GM18498 (cell line): Measurements from ENCODE around the gene KANSL1.
"Not testable (repeated sequence)": the region's sequence is repeated elsewhere in the genome, so short reads cannot be mapped to it uniquely, and the experiment has no call there.

Experiments
- ATAC-seq: cut with Tn5 transposase; IDR thresholded peaks from one replicate; pipeline ENCODE4 v1.9.1; 2021; ENCODE audit warnings: mild to moderate bottlenecking, moderate library complexity; ENCODE audit not compliant: unreplicated experiment

The KANSL1 gene

DNA sequence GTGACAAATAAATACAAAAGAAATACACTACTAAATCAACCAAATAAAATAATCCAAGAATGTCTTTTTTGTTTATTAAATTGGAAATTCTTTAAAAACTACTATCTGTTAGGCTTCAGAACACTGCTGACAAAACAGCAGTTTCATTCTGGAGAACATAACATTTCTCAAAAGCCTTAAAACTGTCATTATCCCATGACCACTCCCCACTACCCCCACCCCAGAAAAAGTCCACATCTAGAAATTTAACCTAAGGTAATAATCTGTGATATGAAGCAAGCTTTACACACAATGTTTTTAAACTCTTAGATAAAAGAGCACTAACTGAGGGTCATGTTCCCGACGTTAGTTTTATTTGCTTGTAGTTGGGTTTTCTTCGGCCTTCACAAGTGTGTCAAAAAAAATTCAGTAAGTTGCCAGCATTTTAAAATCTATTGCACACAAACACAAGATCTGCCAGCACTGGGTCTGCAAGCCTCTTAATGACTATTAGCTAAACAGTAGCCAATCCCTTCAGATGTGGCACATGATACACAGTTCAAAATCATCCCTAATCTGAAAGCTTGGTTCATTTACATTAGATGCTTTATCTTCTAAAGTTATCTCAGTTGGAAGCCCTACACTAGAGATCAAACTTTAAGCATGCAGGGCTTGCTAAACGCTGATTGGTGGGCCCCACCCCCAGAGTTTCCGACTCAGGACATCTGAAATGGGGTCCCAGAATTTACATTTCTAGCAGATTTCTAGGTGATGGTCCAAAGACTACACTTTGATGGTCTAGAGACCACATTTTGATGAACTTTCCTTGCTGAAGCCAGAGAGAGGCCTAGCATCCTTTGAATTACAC lies 75.2 kb downstream of the KANSL1 start:
- ATAC-seq: no peak

DNA sequence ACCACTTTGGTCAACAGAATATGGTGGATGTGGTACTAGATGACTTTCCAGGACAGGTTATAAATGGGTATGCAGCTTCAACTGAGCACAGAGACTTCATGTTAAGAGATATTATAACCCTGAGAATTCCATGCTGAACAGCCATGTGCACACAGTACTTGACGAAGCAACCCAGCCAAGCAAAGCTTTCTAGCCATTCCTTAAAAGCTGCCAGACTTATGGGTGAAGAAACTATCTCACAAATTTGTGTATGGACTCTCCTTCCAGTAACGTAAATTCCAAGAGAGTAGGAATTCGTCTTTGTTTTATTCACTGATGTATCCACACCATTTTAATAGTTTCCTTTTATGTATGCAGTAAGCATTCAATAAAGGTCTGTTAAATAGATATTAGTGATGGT lies 76.1 kb downstream of the KANSL1 start:
- no peak for ATAC-seq

DNA sequence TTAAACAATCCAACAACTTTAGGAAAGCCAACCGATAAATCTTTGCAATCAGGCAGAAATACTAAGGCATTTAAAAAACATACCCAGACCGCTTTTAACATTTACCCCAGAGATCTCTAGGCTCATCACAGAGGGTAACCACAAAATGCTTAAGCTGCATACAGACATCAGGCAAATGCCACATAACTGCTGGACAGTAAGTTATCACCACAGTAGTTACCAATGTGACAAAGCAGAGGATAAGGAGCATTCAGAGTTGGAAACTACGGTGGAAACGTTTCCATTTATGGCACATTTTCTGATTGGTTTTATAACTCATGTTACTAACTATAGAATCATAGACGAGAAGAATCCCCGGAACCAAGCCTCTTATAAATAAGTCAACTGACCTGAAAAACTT lies 77.5 kb downstream of the KANSL1 start:
- no peak for ATAC-seq

DNA sequence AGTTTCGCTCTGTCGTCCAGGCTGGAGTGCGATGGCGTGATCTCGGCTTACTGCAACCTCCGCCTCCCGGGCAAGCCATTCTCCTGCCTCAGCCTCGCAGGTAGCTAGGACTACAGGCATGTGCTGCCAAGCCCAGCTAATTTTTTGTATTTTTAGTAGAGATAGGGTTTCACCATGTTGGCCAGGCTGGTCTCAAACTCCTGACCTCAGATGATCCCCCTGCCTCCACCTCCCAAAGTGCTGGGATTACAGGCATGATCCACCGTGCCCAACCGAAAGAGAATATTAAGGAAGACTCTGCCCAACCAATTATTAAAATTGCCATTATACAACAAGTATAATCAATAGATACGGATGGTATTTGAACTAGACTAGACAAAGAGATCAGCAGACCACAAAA lies 82.0 kb downstream of the KANSL1 start:
- ATAC-seq: not testable (repeated sequence)

DNA sequence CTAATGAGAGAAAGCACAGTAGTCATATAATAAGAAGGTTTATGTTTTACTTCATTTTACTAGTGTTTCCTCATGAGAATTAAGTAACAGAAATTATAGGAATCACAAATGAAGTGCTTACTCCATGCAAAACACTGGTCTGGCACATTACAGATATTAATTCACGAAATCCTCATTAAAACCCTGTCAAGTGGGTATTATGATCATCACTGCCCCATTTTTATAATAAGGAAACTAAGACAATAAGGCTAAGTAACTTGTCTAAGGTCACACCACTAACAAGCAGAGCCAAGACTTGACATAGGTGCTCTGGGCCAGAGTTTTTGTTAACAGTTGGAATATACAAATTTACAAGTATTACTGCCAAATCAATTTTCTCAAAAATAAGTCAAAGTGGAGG lies 83.0 kb downstream of the KANSL1 start:
- no peak for ATAC-seq

DNA sequence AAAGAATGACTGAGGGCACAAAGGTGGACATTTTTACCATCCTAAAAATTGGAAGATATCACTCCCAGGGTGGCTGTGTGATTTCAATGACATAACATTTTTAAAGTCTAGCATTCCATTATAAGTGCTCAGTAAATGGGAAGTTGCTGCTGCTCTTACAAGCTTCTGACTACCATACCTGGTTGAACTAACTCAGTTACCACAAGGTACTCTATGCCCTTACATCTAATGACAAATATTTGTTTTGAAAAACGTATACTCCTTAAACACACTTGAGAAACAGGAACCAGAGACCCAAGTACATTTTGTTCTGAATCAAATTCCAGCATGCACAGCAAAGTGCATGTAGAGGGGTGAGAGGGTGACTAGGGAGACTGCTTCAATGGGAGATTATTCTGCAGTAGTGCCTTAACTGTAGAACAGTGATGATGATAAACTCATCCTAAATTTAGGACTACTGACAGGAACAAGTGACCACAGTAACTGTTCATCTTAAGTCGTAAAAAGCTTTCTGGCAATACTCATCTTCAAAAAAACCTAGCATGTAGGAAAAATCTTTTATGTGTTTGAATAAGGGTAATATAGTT lies 83.5 kb downstream of the KANSL1 start:
- ATAC-seq: no peak

DNA sequence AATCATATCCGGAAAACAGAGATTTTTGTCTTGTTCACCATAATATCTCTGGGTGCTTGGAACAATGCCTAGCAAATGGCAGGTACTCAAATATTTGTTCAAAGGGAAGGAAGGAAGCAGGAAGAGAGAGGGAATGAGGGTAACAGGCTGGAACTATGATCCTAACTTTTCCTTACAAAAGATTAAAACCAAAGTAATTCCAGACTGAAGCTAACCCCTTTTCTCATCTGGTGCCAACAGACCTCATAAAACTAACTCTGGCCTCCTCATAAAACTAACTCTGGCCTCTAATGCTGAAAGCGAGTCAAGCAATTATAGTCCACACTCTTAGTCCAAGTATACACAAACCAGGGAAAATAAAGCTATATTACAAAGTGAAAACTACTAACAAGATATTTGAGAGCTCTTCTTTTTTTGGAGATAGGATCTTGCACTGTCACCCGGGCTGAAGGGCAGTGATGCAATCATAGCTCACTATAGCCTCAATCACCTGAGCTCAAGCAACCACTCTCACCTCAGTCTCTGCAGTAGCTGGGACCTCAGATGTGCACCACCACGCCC lies 84.6 kb downstream of the KANSL1 start:
- no peak for ATAC-seq

DNA sequence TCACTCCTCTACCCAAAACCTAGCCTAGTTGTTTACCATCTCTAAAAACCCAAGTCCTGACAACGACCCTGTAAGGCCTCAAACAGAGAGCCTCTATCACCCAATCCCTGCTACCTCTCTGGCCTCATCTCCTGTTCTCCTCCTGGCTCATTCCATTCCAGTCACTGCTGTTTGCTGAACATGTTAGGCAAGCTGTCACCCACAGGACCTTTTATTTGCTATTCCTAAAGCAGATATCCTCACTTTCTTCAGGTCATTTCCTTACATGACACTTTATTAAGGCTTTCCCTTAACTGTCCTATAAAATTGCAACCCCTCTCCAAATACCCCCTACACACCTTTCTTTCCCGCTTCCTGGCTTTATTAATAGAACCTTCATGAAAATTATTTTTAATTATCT lies 85.1 kb downstream of the KANSL1 start:
- ATAC-seq: no peak

DNA sequence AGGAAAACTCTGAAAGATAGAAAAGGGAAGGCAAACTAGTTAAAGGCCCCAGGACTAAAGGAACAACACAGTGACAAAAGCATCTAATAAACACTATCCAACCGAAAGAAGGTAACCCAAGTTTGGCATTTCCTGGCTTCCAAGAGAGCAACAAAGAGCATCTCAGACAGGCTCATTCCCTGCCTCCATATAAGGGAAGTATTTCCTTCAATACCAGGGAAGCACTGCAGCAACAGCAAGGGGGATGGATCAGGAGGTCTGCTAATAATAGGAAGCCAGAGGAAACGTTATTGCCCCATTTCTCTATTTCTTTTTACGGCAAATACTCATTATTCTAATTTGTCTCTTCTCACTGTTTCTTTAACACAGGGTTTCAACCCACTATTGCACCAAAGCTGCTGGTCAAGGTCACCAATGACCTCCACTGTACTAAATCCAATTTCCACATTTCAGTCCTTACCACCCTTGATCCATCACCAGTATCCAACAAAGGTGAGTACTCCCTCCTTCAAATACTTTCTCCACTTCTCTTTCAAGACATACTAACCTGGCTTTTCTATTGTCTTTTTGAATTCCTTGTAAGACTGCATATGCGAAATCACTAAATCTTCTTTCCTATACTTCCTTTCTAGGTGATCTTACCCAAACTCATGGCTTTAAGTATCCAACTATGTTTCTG lies 86.1 kb downstream of the KANSL1 start:
- no peak for ATAC-seq

DNA sequence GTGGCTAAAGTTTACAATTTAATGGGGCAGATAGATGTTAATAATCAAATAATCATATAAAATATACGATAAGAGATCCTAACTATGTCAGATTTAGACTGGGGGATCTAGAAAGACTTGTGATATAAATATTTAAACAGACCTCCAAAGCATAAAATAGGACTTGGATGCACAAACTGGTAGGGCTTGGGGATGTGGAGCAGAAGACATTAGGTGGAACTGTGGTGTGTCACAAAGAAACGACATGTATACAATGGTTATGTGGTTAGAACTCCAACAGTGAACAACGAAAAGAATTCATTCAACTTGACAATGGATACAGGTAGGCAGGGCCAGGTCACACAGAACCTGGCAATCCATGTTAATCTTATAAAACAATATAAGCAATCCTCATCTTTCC lies 90.4 kb downstream of the KANSL1 start:
- not testable (repeated sequence) for ATAC-seq

DNA sequence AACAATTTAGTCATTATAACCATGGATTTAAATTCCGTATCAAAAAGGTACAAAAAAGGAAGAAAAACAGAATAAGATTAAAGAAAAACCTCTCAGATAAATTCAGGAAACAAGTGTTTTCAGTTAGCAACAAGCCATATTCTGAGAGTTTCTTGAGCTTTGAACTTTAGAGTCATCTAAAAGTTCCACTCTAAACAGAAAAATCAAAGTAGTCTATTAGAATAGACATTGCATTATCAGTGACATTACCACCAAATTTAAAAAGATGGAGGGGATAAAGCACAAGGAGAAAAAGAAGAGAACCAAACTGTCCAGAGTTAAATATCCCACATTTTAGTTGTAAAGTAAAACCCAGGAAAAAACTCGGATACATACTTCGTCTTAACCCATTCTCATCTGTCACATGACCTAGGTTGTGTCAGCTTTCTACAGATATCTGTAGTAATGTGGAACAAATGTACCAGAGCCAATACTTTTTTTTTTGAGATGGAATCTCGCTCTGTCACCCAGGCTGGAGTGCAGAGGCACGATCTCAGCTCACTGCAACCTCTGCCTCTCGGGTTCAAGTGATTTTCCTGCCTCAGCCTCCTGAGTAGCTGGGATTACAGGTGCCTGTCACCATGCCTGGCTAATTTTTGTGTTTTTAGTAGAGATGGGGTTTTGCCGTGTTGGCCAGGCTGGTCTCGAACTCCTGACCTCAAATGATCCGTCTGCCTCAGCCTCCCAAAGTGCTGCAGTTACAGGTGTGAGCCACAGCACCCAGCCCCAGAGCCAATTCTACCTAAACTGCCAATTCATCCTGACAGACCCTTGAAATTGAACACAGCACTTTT lies 91.2 kb downstream of the KANSL1 start:
- not testable (repeated sequence) for ATAC-seq

DNA sequence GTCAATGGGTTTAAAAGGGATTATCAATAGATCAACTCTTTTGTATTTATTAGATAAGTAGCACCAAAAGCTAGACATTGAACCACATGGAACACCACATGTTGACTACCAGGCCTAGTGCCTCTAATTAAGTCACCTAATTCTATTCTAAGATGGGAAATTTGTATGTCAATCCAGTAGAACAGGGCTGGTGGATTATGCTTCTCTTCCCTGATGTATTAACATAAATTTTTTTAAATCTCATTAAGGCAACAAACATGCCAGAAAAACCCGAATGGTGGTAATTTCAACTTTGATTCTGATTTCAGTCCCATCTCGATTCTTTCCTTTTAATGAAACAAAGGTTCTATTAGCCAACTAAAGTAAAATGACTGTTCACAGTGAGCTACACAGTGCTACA lies 92.6 kb downstream of the KANSL1 start:
- ATAC-seq: no peak

DNA sequence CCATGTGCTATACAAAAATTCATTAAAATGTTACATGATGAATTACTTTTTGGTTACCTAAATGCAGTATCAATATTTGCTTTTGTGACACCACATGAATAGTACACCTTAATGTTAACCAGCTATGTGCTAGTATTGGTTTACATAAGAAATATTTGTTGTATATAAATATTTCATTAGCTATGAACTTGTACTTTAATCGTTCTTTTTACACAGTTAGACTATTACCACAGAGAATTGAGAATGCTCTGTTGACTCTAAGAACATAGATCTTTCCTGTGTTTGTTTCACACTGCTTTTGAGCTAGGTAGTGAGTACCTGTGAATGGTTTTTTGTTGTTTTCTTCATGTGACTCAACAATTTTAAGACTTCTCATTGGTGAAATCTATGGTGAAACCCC lies 93.4 kb downstream of the KANSL1 start:
- no peak for ATAC-seq

DNA sequence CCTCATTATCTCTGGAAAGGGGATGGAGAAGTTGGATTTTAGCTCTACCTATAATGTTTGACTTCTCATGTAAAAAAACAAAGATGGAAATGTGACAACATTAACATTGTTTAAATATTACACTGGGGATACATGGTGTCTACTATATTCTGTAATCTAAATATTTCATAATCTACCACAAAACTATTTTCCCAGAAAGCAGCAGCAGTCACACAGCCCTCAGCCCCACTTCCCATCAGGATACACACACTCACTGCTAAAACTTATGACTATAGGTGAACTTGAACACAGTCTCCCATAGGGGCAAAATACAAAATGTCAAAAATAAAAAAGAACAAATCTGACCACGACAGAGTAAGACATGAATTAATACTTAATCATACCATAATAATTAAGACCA lies 95.7 kb downstream of the KANSL1 start:
- ATAC-seq: no peak

DNA sequence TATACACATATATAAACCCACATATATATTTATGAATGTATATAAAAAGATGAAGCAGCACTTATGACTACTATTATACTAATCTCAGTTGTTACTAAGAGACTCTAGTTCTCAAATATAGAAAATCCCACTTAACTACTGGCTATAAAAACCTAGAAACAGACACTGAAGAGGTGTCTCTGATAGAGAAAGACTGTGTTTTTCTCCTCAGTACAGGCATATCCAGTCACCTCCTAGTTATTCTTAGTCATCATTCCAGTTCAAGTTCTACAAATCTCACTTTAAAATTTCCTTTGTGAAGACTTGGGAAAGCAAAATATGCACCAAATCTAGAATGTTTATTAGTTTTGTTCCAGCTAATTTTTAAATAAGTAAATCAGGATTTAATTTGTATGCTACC lies 100.2 kb downstream of the KANSL1 start:
- no peak for ATAC-seq

DNA sequence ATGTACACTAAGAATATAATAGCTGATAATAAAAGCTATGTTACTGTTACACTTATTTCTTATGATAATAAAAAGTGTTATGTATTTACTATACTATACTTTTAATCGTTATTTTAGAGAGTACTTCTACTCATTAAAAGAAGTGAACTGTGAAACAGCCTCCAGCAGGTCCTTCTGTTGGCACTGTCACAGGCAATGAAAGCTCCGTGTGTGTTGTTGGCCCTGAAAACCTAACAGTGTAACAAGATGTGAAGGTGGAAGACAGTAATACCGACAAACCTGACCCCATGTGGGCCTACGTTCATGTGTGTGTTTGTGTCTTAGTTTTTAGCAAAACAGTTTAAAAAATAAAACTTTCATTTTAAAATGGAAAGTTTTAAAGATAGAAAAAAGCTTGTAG lies 102.4 kb downstream of the KANSL1 start:
- no peak for ATAC-seq

DNA sequence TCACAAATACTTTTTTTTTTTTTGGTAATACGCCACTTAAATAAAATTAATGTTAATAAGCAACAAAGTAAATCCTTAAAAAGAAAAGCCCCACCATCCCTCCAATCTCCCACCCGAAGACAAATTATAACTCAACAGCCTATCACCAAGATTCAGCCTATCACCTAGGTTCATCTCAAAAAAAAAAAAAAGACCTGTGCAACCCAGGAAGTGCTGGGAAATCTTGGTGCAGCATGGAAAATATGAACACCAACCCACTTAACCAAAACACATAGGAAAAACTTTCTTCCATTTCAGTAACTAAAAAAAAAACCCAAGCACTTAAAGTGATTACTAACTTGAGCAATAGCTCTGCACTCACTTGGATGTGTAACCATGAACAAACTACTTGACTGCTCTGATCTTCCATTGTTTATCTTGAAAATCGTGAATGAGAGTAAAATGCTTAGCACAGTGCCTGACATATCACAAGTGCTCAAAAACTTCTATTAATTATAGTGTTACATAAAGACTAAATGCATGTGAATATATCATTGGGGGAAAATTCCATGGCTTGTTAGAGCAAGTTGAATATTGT lies 103.8 kb downstream of the KANSL1 start:
- ATAC-seq: no peak

DNA sequence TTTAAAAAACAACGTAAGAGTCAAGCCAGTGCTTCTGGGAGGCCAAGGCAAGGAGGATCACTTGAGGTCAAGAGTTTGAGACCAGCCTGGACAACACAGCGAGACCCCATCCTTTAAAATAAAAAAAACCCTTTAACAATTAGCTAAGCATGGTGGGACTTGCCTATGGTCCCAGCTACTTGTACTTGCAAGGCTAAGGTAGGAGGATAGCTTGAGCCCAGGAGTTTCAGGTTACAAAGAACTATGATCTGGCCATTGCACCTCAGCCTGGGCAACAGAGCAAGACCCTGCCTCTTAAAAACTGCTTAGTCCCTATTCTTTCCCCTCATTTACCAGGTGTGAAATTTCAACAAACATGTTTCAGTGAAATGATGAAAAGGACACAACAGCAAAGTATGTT lies 104.6 kb downstream of the KANSL1 start:
- ATAC-seq: no peak

DNA sequence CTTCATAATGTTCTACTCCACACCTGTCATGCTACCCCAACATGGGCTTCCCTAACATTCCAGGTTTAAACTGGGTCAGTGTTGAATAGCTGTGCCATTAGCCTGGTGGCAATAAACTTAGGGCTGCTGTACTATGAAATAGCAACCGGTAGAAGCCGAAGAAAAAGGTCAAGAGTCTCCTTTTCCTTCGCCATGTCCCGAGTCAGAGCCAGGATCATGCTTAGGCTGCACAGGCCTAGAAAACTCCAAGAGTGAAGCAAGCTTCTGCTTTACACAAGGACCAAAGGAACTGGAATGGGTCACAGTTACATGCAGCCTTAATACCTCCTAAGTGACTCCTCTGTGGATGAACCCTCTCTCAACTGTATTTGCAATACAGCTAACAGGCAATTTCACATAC lies 105.4 kb downstream of the KANSL1 start:
- ATAC-seq: not testable (repeated sequence)

DNA sequence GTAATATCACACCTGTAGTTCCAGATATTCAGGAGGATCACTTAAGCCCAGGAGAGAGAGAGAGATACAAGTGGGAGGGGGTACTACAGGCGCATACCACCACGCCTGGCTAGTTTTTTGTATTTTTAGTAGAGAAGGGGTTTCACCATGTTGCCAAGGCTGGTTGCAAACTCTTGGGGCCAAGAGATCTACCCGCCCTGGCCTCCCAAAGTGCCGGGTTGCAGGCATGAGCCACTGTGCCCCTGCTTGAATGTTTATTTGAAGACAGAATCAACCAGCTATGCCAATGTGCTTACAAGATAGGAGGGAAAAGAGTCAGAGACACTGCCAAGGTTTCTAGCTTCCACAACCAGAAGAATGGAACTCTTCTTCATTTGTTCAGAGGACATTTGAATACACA lies 106.4 kb downstream of the KANSL1 start:
- no peak for ATAC-seq

DNA sequence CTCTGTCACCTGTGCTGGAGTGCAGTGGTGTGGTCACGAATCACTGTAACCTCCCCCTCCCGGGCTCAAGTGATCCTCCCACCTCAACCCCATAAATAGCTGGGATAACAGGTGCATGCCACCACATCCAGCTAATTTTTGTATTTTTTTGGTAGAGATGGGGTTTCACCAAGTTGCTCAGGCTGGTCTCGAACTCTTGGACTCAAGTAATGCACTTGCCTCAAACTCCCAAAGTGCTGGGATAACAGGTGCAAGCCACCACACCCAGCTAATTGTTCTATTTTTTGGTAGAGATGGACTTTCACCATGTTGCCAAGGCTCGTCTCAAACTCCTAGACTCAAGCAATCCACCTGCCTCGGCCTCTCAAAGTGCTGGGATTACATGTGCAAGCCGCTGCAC lies 107.7 kb downstream of the KANSL1 start:
- ATAC-seq: no peak
